HG02852 (cell line): ENCODE results near the gene ZNF286A.
"Not testable (repeated sequence)": the region's sequence is repeated elsewhere in the genome, so short reads cannot be mapped to it uniquely, and the experiment has no call there.

Source experiments
- ATAC-seq: cut with Tn5 transposase; IDR thresholded peaks from one replicate; pipeline ENCODE4 v1.9.1; 2021; ENCODE audit warnings: mild to moderate bottlenecking, moderate library complexity; ENCODE audit not compliant: unreplicated experiment

ZNF286A gene

DNA sequence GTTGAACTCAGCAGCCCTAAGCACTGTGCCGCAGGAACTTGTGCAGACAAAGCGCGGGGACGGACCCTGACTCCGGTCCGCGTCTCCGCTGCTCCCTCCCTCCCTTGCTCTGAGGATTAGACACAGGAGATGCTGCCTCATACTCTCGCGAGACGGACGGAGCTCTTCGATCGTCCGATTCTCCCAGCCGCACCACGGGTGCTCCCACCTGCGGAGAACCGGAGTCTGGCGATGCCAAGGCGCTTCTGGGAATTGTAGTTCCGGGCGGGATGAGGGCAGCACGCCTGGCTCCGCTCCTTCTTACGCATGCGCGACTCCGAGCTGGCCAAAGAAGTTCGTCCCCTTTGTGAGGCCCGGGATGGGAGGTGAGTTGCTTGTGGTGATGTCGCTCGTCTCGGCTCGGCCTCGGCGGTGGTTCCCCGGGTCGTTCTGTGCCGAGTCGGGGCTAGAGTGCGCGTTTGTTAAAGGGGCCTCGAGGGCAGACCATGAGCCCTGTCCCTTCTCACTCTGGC, at the start of gene ZNF286A:
TSS of gene ZNF286A (plus strand) at position 340 of the 512 bp plus-strand sequence. CDS start 578 bp downstream, outside the sequence.
- peak; percentile 98 for ATAC-seq

DNA sequence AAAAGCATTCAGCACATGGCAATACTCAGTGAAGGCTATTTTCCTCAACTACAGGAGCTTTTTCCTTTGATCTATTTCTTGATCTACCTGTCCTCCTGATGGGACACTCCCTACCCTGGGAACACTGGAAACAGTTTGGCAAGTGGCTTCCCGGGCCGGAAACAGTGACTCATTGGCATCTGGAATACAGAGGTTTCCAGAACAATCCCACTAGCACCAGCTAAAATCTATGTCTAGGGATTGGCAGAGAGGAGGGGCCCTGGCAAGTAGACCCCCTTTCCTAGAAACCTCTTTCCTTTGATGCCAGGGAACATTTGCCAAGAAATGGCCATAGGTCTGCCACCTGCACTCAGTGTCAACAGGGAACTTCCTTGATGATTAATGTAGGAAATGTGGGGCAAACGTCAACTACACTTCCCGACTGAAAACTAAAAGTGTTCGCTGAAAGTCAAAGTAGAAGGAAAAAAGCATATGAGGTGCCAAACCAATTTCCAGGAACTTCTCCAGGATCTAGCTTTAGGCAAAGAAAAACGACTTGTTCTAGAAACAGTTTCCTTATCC, 49.6 kb upstream of the ZNF286A start:
- no peak for ATAC-seq

DNA sequence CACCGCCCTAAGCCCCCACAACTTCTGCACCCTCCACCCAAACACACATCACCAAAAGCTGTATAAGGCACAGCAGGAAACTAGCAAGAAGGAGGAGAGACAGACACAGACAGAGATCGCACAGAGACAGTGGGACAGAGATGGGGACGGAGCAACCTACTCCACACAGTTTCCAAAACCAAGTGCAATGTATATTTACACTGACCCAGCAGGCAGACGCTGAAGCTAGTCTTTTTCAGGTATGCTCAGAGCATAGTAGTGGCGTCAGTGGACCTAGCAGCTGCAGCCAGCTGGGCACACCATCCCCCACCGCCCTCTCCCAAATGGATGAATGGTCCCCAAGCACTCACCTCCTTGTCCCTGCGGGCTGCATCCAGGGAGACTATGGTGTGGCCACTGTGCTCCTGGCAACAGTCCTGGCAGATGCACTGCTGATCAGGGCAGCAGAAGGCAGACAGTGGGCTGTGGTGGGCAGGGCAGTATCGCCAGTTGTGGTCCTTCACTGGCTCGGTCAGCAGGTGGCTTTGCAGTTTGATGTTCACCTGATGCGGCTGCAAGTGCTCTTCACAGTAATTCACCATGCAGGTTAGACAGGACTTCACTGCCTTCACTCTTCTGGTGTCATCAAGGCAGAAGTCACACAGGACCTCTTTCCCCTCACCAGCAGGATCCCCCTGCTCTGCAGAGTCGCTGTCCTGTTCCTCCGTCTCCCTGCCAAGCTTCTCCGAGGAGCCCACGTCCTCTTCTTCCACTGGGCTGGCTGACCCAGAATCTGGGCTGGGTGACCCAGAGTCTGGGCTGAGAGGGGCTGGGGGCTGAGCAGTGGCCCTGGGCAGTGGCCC, 48.6 kb upstream of the ZNF286A start:
- no peak for ATAC-seq

DNA sequence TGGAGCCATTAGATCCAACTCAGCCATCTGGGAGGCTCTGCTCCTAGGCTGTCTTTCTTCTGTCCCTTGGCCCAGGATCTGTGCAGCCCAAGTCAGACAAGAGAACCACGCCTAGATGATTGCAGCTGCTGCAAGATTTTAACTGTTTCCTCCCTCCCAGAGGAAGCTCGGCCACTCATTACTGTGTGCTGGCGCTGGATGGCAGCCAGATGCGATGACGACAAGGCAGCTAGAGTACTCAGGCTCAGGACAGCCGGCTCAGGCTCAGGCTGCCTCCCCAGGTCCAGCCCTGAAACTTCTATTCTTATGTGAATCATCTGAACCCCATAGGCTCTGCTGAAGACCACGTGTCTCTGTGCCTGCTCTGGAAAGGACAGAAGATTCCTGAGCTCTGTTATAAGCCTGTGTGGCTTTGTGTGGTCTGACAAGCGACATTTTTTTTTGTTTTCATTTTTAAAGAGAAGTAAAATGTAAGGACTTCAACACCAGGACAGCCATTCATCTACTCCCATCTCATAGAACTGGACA, 47.9 kb upstream of the ZNF286A start:
- peak; percentile 78 for ATAC-seq

DNA sequence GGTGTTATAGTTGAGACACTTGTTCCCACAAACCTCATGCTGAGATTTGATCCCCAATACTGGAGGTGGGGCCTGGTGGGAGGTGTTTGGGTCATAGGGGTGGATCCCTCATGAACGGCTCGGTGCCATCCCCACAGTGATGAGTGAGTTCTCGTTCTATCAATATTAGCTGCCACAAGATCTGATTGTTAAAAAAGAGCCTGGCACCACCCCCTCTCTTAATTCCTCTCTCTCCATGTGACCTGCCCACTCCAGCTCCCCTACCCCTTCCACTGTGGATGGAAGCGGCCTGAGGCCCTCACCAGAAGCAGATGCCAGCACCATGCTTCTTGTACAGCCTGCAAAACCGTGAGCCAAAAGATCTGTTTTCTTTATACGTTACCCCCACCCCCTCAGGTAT, 46.6 kb upstream of the ZNF286A start:
- no peak for ATAC-seq

DNA sequence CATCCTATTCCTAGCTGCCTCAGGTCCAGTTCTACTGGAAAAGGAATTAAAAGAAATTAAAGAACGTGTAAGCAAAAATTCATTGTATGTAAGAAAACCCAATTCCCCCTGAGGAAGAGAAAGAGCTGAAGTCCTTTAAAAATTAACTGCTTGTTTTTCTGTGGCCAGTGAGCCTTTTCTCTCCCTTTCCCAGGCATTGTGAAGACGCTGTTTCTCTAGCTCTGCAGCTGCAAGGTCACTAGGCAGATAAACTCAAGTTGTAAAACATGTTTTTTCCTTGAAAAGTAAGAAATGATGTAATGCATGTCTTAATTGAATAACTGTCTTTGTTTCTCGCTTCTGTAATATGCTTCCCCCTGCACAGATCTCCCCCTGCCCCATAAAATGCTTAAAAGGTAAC, 45.2 kb upstream of the ZNF286A start:
- ATAC-seq = not testable (repeated sequence)

DNA sequence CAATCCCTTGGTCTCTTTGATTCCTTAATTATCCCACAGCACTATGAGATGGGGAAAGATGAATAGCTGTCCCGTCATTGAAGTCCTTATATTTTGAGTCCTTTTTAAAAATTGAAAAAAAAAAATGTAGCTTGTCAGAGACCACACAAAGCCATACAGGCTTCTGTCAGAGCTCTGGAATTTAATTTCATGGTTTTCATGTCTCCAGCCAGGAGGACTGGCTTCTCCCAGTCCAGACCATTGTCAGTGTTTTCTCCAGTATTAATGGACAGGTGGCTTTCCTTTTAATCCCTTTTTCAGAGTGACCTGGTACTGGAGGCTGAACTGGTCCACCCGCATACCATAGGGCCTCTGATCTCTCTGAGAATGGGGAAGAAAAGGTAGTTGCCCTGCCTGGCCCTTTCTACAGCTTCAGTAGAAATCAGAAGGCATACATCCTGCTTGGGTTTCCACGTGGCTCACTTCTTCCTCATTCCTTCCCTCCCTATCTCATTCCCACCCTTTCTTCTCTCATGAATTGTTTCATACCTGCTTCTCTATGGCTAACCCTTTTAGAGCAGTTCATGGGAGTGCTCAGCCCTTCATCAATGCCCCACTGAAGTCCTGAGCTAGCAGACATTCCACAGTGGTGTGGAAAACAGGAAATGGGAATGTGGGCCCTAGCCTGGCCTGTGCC, 44.5 kb upstream of the ZNF286A start:
- ATAC-seq = no peak

DNA sequence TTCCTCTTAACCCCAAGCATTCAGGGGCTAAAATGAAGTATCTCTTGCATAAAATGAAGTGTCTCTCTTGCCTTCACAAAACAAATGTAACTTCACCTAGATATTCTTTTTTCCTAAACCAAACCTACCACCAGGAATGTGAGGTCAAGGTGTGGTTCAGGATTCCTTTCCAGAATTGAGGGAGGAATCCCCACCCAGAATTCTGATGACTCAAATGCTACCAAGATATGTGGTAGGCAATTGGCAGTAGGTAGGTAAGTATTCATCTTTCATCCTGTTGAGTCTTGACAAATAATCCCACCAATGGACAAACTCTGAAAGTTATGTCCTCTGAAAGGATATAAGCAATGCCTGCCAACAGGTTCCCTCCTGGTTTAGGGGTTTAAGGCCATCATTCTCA, 41.7 kb upstream of the ZNF286A start:
- ATAC-seq = no peak

DNA sequence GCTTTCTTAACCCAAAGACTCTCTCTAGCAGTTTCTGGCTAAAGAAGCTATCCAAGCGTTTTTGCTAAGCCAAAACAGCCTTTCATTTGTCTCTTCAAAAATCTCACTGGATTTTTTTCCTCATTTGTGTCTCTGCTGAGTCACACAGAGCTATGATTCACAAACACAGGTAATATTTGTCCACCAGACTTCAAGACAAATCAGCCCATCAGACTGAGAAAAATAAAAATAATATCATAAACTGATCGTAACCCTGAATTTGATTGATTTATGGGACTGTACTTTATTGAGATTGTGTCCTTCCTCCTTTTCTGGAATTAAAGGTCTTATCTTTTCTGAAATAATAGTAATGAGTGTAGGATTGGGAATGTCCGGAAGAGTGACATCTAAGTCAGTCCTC, 41.3 kb upstream of the ZNF286A start:
- no peak for ATAC-seq

DNA sequence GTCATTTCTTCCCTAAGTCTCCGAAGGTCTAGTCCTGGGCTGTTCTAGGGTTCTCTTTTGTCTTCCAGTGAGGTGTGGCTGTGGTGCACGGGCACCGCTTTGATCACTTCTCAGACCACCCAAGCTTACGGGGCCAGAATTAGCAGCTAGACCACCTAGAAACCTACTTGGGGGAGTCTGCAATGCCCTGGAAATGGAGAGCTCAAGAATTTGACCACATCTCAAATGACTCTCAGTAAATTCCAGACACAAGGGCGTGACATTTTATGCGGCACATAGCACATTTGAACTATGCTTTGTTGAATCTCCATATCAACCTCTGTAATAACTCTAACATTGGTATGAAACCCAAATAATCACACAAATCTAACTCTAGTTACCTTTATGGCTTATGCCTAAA, 40.3 kb upstream of the ZNF286A start:
- ATAC-seq = no peak

DNA sequence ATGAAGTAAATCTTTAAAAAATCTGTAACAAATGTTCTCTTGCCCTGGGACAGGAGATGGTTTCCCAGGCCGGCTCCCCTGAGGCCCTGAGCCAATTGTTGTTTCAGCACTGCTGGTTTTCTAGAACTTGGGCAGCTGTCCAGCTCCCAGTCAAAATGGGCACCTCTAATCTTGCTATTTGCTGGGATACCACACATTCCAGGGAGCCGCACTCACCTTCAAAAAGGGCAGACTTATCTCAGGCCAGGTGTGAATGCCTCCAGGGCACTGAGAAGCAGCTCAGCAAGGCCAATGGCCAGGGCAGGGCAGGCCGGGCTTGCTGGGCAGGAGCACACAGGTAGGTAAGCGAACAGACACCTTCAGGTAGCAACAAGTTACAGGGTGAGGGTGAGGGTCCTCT, 39.9 kb upstream of the ZNF286A start:
- no peak for ATAC-seq

DNA sequence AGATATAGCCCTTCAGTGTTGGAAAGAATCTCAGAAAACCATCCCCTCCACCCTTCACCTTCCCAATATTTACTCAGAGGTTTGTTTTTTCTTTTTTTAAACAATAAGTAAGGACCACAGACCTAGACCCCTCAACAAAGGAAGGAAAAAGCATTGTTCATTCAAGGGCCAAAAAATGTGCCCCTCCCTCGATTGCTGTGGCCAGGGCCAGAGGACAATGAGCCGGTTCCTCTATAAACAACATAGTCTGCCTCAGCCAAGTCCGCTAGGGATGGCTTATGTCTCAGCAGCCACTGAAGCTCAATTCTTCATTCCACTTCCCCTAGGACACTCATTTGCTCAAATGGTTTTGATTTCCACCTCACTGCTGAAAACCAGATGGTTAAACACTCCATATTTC, 39.5 kb upstream of the ZNF286A start:
- no peak for ATAC-seq

DNA sequence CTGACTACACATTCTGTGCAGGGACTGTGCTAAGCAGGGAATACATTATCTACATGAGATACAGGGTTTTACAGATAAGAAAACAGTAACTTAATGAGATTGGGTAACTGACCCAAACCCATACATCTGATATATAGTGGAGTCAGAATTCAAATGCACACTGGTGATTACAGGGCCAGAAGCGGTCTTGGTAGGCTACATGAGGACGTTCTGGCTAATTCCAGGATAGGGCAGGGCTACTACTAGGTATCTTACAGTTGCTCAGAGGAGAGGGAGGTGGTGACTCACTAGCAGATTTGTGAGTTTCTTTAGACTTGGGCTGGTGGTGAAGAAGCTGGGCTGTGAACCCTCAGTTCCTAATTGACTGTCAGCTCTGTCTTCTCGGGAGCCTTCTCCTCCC, 36.9 kb upstream of the ZNF286A start:
- no peak for ATAC-seq

DNA sequence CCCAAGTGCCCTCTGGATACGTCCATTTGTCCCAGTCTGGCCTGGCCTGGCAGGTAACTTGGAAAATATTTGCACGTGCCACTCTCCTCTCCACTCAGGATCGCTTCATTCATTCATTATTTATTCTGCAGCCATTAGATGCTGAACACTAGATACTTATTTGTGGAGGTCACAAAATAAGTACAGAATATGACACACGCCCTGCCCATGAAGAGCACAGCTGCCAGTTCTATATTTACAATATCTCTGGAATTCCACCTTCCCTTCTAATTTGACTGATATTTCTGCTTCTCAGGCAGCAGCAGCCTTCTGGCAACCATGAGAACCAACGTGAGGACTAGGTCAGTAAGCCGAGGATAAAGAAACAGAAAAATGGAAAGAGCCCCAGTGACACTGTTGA, 36.4 kb upstream of the ZNF286A start:
- ATAC-seq = no peak

DNA sequence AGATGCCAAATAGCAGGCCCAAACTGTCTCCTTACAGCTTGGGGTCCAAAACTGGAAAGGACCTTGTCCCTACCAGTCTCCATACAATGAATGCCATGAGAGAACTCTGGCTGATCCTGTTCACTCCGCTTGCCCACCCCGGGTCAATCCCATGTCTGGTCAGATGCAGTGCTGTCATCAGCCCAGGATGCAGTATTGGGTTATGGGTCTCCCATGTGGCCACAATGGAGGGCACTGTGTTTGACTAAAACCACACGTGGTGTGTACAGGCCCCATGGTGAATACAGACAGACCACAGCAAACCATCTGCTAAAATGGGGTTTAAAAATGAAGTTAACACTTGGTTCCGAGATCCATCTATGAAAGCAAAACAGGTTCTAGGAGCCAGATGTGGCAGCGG, 35.9 kb upstream of the ZNF286A start:
- no peak for ATAC-seq

DNA sequence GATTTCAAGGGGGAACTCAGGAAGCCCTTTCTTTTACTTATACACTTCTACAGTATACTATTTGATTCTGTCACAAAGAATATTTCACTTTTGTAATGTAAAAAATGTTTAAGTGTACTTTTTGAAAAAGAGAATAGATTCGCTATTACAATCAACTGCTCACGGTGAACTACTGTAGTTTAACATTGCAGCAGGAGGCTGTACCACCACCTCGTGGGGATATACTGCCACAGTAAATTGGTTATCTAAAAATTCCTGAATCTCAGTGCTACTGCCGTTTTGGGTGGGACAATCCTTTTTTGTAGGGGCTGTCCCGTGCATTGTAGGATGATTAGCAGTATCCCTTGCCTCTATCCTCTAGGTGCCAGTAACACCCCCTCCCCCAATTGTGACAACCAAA, 30.0 kb upstream of the ZNF286A start:
- ATAC-seq = not testable (repeated sequence)

DNA sequence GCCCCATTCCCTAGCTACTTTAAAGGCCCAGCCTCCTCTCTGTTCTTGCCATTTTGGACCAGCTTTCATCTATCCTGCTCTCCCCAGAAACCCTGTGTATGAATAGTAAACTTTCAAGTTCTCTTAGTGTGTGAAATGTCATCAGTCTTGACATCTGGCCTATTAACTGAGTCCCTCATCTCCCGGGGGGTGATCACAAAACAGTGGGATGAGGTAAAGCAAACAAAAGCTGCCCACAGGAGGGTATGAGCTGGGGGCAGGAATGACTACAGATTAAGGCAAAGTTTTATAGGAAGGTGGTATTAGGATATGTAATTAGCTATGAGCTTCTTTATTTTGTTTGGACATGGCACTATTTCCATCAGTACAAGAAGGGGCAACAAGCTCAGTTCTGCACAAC, 24.9 kb upstream of the ZNF286A start:
- ATAC-seq = not testable (repeated sequence)

DNA sequence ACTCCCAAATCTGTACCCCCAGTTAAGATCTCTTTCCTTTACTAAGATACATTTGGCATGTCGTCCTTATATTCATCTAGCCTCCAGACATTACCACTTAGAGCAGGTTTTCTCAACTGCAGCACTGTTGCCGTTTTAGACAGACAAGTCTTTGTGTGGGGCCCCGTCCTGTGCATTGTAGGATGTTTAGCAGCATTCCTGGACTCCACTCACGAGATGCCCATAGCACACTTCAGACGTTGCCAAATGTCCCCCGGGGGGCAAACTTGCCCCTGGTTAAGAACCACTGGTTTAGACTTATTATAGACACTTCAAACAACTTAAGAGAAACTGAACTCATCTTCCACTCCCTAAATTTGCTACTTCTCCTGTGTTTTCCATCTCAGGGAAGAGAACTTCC, 23.6 kb upstream of the ZNF286A start:
- ATAC-seq = not testable (repeated sequence)

DNA sequence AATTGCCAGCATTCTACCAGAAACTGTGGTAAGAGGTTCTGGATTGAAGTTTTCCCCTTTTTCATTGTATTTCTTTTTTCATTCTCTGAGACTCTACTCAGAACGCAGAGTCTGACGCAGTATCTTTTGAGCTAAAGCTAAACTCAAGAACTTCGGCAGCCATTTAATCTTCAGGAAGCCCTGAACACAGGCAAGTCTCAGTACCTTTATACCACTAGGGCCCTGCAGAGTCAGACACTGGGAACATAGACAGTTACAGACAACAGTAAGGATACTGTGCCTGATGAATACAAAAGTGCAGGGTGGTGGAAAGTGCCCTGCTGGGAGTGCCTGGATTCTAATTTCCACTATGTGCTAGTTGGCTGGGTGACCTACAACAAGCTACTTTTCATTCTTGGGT, 16.4 kb upstream of the ZNF286A start:
- ATAC-seq = not testable (repeated sequence)

DNA sequence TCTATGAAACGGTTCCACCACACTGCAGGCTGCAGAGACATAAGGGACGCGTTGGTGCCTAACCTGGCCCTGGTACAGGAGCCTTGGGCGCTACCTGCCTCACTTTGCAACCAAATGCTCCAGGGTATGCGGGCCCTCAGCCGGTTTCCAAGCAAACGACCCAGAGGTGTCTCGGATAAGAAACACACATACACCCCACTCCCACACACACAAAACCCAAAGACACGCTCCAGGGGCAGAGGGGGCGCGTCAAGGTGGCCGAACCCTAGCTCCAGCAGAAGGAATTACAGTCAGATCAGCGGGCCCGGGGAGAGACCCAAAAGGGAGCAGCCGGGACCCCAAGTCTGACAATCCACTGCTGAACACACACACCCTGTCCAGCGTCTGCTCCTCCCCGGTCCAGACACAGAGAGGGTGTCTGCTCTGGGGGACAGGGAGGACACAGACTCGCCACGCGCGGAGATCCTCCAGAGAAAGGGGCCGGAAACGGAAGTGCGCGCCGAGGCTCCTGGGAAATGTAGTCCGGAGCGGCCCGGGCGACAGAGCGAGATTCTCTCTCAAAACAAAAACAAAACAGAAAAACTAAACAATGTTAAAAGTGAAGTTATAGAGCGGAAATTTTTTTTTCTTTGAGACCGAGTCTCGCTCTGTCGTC, 15.6 kb upstream of the ZNF286A start, which contains the start of gene TRIM16:
TSS of gene TRIM16 (minus strand) at position 488 of the 655 bp plus-strand sequence. CDS start 32,702 bp downstream, outside the sequence.
- ATAC-seq = peak; percentile 94

DNA sequence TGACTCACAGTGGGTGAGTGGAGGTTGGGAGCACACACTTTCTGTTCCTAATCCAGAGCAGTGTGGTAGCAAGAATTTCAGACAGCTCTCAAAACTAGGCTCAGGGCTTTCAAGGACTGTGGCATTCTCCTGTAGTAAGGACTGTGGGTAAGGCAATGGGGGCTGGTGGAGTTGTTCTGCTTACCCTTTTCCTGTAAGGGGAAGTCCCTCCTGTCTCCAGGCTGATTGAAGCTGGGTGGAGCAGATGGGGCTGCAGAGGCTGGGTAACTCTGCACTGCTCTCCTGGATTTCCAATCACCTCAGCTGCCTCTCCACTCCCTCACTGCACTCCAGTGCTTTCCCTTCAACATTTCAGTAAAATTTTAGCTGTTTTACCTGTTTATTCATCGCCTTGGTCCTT, 12.1 kb upstream of the ZNF286A start:
- ATAC-seq = not testable (repeated sequence)
